Measurements from ENCODE around the gene AMPH. TPM values are rescaled to one million over a fixed set of nuclear protein-coding genes. Genes with fewer than 3 reads are reported as not detected.
"Not testable (repeated sequence)": the region's sequence is repeated elsewhere in the genome, so short reads cannot be mapped to it uniquely, and the experiment has no call there.

The AMPH gene
- total and polyA plus RNA-seq, 3 donors from 2014 or later: 5.8 to 9.0 (median 7.6) TPM

DNA sequence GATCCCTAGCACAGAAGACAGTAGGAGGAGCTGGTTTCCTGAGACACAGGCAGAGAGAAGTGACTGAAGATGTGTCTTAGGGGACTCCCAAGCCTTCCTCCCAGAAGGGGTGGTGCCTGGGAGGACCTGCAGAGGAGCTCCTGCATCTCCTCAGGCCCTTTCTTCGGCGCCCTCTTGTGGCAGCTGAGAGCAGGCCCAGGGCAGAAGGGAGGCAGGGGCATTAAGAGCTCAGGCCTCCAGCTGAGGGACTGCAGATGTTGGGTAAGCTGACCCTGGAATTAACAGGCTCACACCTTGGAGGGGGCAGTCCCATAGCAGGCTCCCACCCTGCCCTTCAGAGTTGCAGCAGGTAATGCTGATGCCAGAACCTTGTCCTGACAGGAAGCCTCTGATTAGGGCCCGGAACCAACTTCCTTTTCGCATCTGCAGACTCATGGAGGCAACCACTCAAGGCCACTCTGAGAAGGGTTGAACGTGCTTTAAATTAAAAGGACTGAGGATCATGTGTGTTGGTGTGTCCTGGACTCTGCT is 272.0 kb downstream of the AMPH start:
- H3K4me3 ChIP-seq; H3K27ac ChIP-seq; H3K9me3 ChIP-seq; H3K4me1 ChIP-seq; H3K27me3 ChIP-seq; intact Hi-C loops (cut with DNase I; ENCODE audit: low total_unique reads); H3K36me3 ChIP-seq (ENCODE audit: low read depth, missing control alignments): not testable (repeated sequence)
- 53 to 65% methylated on average over 3 to 5 of the region's 5 CpGs for WGBS, 2 donors
- DNase-seq: peak; percentile 80
- TF ChIP-seq, protein P1, sequence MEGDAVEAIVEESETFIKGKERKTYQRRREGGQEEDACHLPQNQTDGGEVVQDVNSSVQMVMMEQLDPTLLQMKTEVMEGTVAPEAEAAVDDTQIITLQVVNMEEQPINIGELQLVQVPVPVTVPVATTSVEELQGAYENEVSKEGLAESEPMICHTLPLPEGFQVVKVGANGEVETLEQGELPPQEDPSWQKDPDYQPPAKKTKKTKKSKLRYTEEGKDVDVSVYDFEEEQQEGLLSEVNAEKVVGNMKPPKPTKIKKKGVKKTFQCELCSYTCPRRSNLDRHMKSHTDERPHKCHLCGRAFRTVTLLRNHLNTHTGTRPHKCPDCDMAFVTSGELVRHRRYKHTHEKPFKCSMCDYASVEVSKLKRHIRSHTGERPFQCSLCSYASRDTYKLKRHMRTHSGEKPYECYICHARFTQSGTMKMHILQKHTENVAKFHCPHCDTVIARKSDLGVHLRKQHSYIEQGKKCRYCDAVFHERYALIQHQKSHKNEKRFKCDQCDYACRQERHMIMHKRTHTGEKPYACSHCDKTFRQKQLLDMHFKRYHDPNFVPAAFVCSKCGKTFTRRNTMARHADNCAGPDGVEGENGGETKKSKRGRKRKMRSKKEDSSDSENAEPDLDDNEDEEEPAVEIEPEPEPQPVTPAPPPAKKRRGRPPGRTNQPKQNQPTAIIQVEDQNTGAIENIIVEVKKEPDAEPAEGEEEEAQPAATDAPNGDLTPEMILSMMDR (IDR thresholded peaks at IDR 0.05): peak in 2 of 3 experiments; percentile 31 to 45

DNA sequence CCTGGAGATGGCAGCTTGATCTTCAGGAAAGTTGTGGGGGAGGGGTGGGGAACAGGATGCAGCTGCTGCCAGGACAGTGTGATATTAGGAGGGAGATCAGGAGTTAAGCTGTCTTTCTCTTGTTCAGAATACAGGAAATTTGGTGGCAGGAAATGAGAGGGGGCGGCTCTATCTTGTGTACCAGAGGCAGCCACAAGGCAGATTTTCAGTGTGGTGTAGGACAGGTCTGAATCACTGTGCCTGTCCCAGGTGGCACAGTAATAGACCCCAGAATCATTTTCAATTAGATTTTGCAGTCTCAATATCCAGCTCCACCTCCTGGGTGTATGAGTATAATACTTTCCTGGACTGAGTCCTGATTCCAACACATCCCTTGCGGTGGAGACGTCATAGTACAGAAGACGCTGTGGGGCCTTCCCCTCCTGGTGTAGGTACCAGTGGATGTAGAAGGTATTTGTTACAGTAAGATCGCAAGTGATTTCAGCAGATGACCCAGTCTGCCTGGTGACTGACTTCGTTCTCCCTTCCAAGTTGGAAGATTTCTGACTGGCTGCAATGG is 272.8 kb downstream of the AMPH start:
- intact Hi-C loops (cut with DNase I; ENCODE audit: low total_unique reads); DNase-seq; H3K4me1 ChIP-seq; H3K9me3 ChIP-seq; H3K4me3 ChIP-seq; H3K36me3 ChIP-seq (ENCODE audit: low read depth, missing control alignments); H3K27ac ChIP-seq; H3K27me3 ChIP-seq: not testable (repeated sequence)
- 78 to 85% methylated on average over 6 of the region's 6 CpGs for WGBS, 2 donors

- H3K4me1 ChIP-seq; H3K4me3 ChIP-seq; H3K27ac ChIP-seq; H3K36me3 ChIP-seq (ENCODE audit: low read depth, missing control alignments); H3K9me3 ChIP-seq; H3K27me3 ChIP-seq; intact Hi-C loops (cut with DNase I; ENCODE audit: low total_unique reads): not testable (repeated sequence)
- WGBS, 2 donors: 69% methylated on average over 8 of the region's 8 CpGs; no CpG with 5 or more reads in 1 of the 2 donors
- DNase-seq: peak; percentile 79
- TF ChIP-seq, protein P1 (IDR thresholded peaks at IDR 0.05): peak in 2 of 3 experiments; percentile 29 to 57
Observed at GRCh38 chr7:38354271-38354851, 276.8 kb downstream of the AMPH start.

GRCh38 chr7:38353431-38353881 is 277.7 kb downstream of the AMPH start:
- H3K27ac ChIP-seq; H3K27me3 ChIP-seq; H3K9me3 ChIP-seq; intact Hi-C loops (cut with DNase I; ENCODE audit: low total_unique reads); DNase-seq; H3K4me3 ChIP-seq; H3K4me1 ChIP-seq; H3K36me3 ChIP-seq (ENCODE audit: low read depth, missing control alignments): not testable (repeated sequence)
- 69 to 77% methylated on average over 6 to 7 of the region's 7 CpGs for WGBS, 2 donors

- intact Hi-C loops (cut with DNase I; ENCODE audit: low total_unique reads): no loop called here
Observed at GRCh38 chr7:38351601-38352000, 279.6 kb downstream of the AMPH start.

DNA sequence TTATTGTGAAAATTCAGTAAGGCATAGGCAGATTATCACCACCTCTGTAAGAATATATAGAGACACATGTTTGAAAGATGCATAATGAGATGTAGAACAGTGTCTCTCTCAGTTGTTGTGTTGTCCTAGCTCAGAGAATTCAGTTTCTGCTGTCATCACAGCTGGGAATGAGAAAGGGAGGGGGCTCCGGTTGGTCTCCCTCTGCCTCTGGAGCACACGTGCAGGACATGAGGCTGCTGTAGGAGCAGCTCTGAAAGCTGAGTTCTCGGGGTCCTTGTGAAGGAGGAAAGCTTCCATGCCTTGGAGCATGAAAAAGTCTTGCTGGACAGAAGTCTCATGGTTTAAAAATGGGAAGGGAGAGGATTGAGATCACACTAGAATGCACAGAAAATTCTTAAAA is 280.4 kb downstream of the AMPH start:
- DNase-seq; H3K9me3 ChIP-seq; intact Hi-C loops (cut with DNase I; ENCODE audit: low total_unique reads); H3K27ac ChIP-seq; H3K27me3 ChIP-seq; H3K4me3 ChIP-seq; H3K36me3 ChIP-seq (ENCODE audit: low read depth, missing control alignments); H3K4me1 ChIP-seq: not testable (repeated sequence)
- WGBS, 2 donors: 61 to 72% methylated on average over 3 of the region's 3 CpGs

More at GRCh38 chr7:38351601-38352000, 279.6 kb downstream of the AMPH start:
- H3K27ac ChIP-seq: no peak overlapping the region
- no peaks in the 10 kb centered on the region for H3K27me3 ChIP-seq
- no peaks in the 10 kb centered on the region for H3K36me3 ChIP-seq (ENCODE audit: low read depth, missing control alignments)
- no peak for TF ChIP-seq POLR2A (IDR thresholded peaks at IDR 0.05)
- TF ChIP-seq, protein P1 (IDR thresholded peaks at IDR 0.05): no peak
- no peaks in the 10 kb centered on the region for H3K9me3 ChIP-seq
- H3K4me3 ChIP-seq: no peak overlapping the region
- no peak for DNase-seq
- 87 to 99% methylated on average over 4 of the region's 4 CpGs for WGBS, 2 donors
- H3K4me1 ChIP-seq: no peaks in the 10 kb centered on the region

DNA sequence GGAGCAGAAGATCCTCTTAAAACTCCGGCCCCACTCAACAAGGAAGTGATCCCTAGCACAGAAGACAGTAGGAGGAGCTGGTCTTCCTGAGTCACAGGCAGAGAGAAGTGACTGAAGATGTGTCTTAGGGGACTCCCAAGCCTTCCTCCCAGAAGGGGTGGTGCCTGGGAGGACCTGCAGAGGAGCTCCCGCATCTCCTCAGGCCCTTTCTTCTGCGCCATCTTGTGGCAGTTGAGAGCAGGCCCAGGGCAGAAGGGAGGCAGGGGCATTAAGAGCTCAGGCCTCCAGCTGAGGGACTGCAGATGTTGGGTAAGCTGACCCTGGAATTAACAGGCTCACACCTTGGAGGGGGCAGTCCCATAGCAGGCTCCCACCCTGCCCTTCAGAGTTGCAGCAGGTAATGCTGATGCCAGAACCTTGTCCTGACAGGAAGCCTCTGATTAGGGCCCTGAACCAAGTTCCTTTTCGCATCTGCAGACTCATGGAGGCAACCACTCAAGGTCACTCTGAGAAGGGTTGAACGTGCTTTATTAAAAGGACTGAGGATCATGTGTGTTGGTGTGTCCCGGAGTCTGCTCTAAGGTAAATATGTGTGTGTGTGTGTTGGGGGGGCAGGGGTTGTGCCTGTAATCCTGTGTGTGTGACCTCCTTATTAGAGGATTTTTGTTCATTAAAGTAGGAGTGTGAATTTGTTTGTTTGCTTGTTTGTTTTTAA is 281.1 kb downstream of the AMPH start:
- WGBS, 2 donors: 69 to 72% methylated on average over 2 to 6 of the region's 6 CpGs
- H3K27ac ChIP-seq; H3K36me3 ChIP-seq (ENCODE audit: low read depth, missing control alignments); H3K27me3 ChIP-seq; DNase-seq; H3K9me3 ChIP-seq; H3K4me1 ChIP-seq; H3K4me3 ChIP-seq; intact Hi-C loops (cut with DNase I; ENCODE audit: low total_unique reads): not testable (repeated sequence)

DNA sequence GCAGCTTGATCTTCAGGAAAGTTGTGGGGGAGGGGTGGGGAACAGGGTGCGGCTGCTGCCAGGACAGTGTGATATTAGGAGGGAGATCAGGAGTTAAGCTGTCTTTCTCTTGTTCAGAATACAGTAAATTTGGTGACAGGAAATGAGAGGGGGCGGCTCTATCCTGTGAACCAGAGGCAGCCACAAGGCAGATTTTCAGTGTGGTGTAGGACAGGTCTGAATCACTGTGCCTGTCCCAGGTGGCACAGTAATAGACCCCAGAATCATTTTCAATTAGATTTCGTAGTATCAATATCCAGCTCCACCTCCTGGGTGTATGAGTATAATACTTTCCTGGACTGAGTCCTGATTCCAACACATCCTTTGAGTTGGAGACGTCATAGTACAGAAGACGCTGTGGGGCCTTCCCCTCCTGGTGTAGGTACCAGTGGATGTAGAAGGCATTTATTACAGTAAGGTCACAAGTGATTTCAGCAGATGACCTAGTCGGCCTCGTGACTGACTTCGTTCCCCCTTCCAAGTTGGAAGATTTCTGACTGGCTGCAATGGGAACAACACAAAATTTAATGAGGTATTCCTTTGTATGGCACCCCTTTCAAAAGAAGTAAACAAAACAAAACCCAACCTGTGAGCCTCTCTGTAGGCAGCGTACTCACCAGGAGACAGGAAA is 281.9 kb downstream of the AMPH start:
- H3K9me3 ChIP-seq; H3K4me1 ChIP-seq; intact Hi-C loops (cut with DNase I; ENCODE audit: low total_unique reads); H3K27ac ChIP-seq; DNase-seq; H3K36me3 ChIP-seq (ENCODE audit: low read depth, missing control alignments); H3K27me3 ChIP-seq; H3K4me3 ChIP-seq: not testable (repeated sequence)
- 87 to 89% methylated on average over 7 to 9 of the region's 9 CpGs for WGBS, 2 donors

Data from testis (tissue), 3 donors.